Astrocyte (in vitro differentiated cells and primary cell): ENCODE measurements around the gene PSAP. TPM values are rescaled to one million over a fixed set of nuclear protein-coding genes. Genes with fewer than 3 reads are reported as not detected.

ENCODE experiments used
- DNase-seq: peaks from one replicate; pipeline ENCODE4 v3.0.0-alpha.2; 2010; ENCODE audit warnings: low read depth
- FAIRE-seq: peaks from 2 replicates; lab custom pipeline; 2011; peaks lifted over from hg19 to GRCh38; lab: Jason Lieb, UNC
- H2AFZ ChIP-seq: 2 replicates; pipeline ENCODE4 v1.6.0; 2012; ENCODE audit warnings: low read depth, low read length, inconsistent platforms
- H3K27ac ChIP-seq: 2 replicates; pipeline ENCODE4 v1.5.1; 2011; ENCODE audit warnings: low read depth, low read length, inconsistent platforms
- H3K27me3 ChIP-seq: 2 replicates; pipeline ENCODE4 v1.6.0; 2011; ENCODE audit warnings: low read length, inconsistent platforms; ENCODE audit not compliant: insufficient read depth
- H3K36me3 ChIP-seq: 2 replicates; pipeline ENCODE4 v1.5.1; 2011; ENCODE audit warnings: low read length, inconsistent platforms; ENCODE audit not compliant: insufficient read depth
- H3K4me1 ChIP-seq: 2 replicates; pipeline ENCODE4 v1.5.1; 2011; ENCODE audit warnings: low read length, inconsistent platforms; ENCODE audit not compliant: insufficient read depth
- H3K4me2 ChIP-seq: 2 replicates; pipeline ENCODE4 v1.6.0; 2012; ENCODE audit warnings: low read length, inconsistent platforms
- H3K4me3 ChIP-seq: 2 replicates; pipeline ENCODE4 v1.5.1; 2011; ENCODE audit warnings: low read depth, mild to moderate bottlenecking, low read length, inconsistent platforms; ENCODE audit not compliant: insufficient read depth
- H3K79me2 ChIP-seq: 2 replicates; pipeline ENCODE4 v1.6.0; 2012; ENCODE audit warnings: mild to moderate bottlenecking, low read length, inconsistent platforms; ENCODE audit not compliant: insufficient read depth
- H3K9ac ChIP-seq: 2 replicates; pipeline ENCODE4 v1.6.0; 2012; ENCODE audit warnings: mild to moderate bottlenecking, low read length, inconsistent platforms
- H3K9me3 ChIP-seq: 2 replicates; pipeline ENCODE4 v1.5.1; 2012; ENCODE audit warnings: low read depth, mild to moderate bottlenecking, low read length, inconsistent platforms; ENCODE audit not compliant: insufficient read depth
- H4K20me1 ChIP-seq: 2 replicates; pipeline ENCODE4 v1.6.0; 2012; ENCODE audit warnings: low read length, inconsistent platforms; ENCODE audit not compliant: insufficient read depth
- H3K27ac Mint-ChIP-seq: one replicate; pipeline ENCODE4 v1.8.0; 2021; ENCODE audit warnings: mild to moderate bottlenecking, mixed read lengths; ENCODE audit not compliant: unreplicated experiment
- H3K27me3 Mint-ChIP-seq: one replicate; pipeline ENCODE4 v1.8.0; 2021; ENCODE audit warnings: low read depth, mixed read lengths; ENCODE audit not compliant: unreplicated experiment
- H3K36me3 Mint-ChIP-seq: one replicate; pipeline ENCODE4 v1.8.0; 2021; ENCODE audit warnings: low read depth, mixed read lengths; ENCODE audit not compliant: unreplicated experiment
- H3K4me1 Mint-ChIP-seq: one replicate; pipeline ENCODE4 v1.8.0; 2021; ENCODE audit warnings: low read depth, mixed read lengths; ENCODE audit not compliant: unreplicated experiment
- H3K4me3 Mint-ChIP-seq: one replicate; pipeline ENCODE4 v1.8.0; 2021; ENCODE audit warnings: mild to moderate bottlenecking, moderate library complexity, mixed read lengths; ENCODE audit not compliant: unreplicated experiment
- H3K9me3 Mint-ChIP-seq: one replicate; pipeline ENCODE4 v1.8.0; 2021; ENCODE audit warnings: mild to moderate bottlenecking, mixed read lengths; ENCODE audit not compliant: unreplicated experiment
- EZH2 ChIP-seq: IDR thresholded peaks from 2 replicates; pipeline ENCODE4 v1.6.1; 2012; ENCODE audit warnings: mild to moderate bottlenecking, low read length, inconsistent platforms; ENCODE audit not compliant: insufficient read depth
- total RNA-seq: library from RNA; stranded (reverse); gene quantifications from 2 replicates; pipeline ENCODE4 v1.2.1, GENCODE V29; 2021
- TF ChIP-seq, protein P1 (sequence below): IDR thresholded peaks from 2 replicates; pipeline ENCODE4 v1.5.1; 2011; ENCODE audit warnings: low read depth, mild to moderate bottlenecking, inconsistent platforms, low read length, moderate library complexity; ENCODE audit not compliant: insufficient read depth

The PSAP gene
- total RNA-seq, 1 donor from 2014 or later, result 1,120 TPM

DNA sequence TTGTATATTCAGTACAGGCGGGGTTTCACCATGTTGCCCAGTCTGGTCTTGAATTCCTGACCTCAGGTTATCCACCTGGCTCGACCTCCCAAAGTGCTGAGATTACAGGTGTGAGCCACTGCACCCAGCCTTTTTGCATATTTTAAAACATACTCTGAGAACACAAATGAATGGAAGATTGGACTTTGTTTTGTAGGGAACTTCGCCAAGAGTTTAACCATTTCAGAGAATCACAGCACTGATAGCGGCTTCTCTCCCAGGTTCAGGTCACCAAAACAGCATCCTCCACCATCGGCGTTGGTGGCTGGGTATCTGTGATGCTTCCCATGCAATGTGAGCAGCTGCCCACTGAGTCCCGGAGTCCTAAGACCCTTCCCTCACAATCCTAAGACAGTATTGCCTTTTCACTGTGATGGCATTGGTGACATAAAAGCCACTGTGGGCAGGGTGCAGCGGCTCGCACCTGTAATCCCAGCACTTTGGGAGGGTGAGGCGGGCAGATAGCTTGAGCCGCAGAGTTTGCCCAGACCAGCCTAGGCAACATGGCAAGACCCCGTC is 42.3 kb upstream of the PSAP start:
- no peak for DNase-seq
- H3K9ac ChIP-seq, result no peak overlapping the region
- FAIRE-seq, result no peak
- H3K79me2 ChIP-seq, result no peaks in the 10 kb centered on the region
- H3K27ac Mint-ChIP-seq, result no peak overlapping the region
- H3K27ac ChIP-seq, result no peak overlapping the region
- H3K4me1 ChIP-seq, result peaks cover 4% of the 10 kb centered on the region
- H3K4me2 ChIP-seq, result no peak overlapping the region
- H2AFZ ChIP-seq, result no peak overlapping the region
- peaks cover 6% of the 10 kb centered on the region for H3K27me3 ChIP-seq
- H3K4me3 ChIP-seq, result no peak overlapping the region
- H4K20me1 ChIP-seq, result no peaks in the 10 kb centered on the region
- H3K27me3 Mint-ChIP-seq, result peaks cover 3% of the 10 kb centered on the region
- H3K9me3 ChIP-seq, result no peaks in the 10 kb centered on the region
- no peaks in the 10 kb centered on the region for H3K9me3 Mint-ChIP-seq
- no peaks in the 10 kb centered on the region for H3K36me3 ChIP-seq
- no peaks in the 10 kb centered on the region for H3K36me3 Mint-ChIP-seq
- no peak overlapping the region for H3K4me3 Mint-ChIP-seq
- no peak for TF ChIP-seq EZH2
- TF ChIP-seq, protein P1, sequence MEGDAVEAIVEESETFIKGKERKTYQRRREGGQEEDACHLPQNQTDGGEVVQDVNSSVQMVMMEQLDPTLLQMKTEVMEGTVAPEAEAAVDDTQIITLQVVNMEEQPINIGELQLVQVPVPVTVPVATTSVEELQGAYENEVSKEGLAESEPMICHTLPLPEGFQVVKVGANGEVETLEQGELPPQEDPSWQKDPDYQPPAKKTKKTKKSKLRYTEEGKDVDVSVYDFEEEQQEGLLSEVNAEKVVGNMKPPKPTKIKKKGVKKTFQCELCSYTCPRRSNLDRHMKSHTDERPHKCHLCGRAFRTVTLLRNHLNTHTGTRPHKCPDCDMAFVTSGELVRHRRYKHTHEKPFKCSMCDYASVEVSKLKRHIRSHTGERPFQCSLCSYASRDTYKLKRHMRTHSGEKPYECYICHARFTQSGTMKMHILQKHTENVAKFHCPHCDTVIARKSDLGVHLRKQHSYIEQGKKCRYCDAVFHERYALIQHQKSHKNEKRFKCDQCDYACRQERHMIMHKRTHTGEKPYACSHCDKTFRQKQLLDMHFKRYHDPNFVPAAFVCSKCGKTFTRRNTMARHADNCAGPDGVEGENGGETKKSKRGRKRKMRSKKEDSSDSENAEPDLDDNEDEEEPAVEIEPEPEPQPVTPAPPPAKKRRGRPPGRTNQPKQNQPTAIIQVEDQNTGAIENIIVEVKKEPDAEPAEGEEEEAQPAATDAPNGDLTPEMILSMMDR, result no peak
- H3K4me1 Mint-ChIP-seq, result peaks cover 6% of the 10 kb centered on the region

GRCh38 chr10:71891437-71891836 is 40.4 kb upstream of the PSAP start:
- TF ChIP-seq, protein P1, result no peak
- no peak for TF ChIP-seq EZH2
- Histone ChIP-seq H3K36me3 (no peaks in the 10 kb centered on the region), H4K20me1 (no peaks in the 10 kb centered on the region), H3K9me3 (no peaks in the 10 kb centered on the region), H3K4me1 (peaks cover 4% of the 10 kb centered on the region), H3K4me3 (no peak overlapping the region), H3K27ac (no peak overlapping the region), H3K4me2 (no peak overlapping the region), H2AFZ (no peak overlapping the region), H3K79me2 (no peaks in the 10 kb centered on the region), H3K27me3 (peaks cover 6% of the 10 kb centered on the region), H3K9ac (no peak overlapping the region)
- Mint-ChIP-seq H3K27ac (no peak overlapping the region), H3K36me3 (no peaks in the 10 kb centered on the region), H3K4me1 (peaks cover 6% of the 10 kb centered on the region), H3K27me3 (peaks cover 3% of the 10 kb centered on the region), H3K9me3 (no peaks in the 10 kb centered on the region), H3K4me3 (no peak overlapping the region)
- DNase-seq (no peak), FAIRE-seq (no peak)

- Mint-ChIP-seq H3K27me3 (peaks cover 3% of the 10 kb centered on the region), H3K4me1 (peaks cover 6% of the 10 kb centered on the region), H3K4me3 (peak overlapping the region; percentile 86), H3K27ac (peak overlapping the region; percentile 78), H3K9me3 (no peaks in the 10 kb centered on the region), H3K36me3 (no peaks in the 10 kb centered on the region)
- Histone ChIP-seq H3K27me3 (peaks cover 9% of the 10 kb centered on the region), H3K4me2 (peak overlapping the region; percentile 95), H4K20me1 (no peaks in the 10 kb centered on the region), H3K36me3 (no peaks in the 10 kb centered on the region), H3K9me3 (no peaks in the 10 kb centered on the region), H3K79me2 (no peaks in the 10 kb centered on the region), H2AFZ (peak overlapping the region; percentile 83), H3K4me3 (peak overlapping the region; percentile 69), H3K4me1 (peaks cover 4% of the 10 kb centered on the region), H3K27ac (no peak overlapping the region), H3K9ac (peak overlapping the region; percentile 74)
- no peak for TF ChIP-seq EZH2
- TF ChIP-seq, protein P1, result no peak
- FAIRE-seq (no peak), DNase-seq (no peak)
Measured at GRCh38 chr10:71889388-71889987, 38.4 kb upstream of the PSAP start.
